ENCODE data around the gene TRERF1.

DNA sequence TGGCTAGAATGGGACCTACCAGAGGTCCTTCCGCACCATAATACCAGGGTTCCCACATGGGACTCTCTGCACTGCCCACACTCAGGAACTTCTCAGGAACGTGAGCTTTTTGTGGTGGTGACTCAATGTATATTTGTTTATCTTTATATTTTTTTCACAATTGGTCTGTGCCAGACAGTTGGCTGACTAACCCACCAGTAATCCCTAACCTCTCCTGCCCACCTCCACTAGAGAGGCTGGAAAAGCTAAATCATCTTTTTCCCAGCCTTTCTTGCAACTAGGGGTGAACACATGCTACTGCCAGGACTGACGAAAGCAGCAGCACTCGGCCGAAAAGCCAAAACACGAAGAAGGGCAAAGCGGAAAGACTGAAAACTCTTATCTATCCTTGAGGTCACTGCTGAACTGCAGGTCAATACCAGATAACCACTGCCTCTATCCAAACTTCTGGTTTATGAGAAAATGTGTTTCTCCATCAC lies 112.9 kb downstream of the TRERF1 start:
- TF ChIP-seq CTCF (IDR thresholded peaks at IDR 0.05 in 4 of 5, conservative IDR thresholded peaks at IDR 0.05 in 1 of 5), result no peak
- no peak for TF ChIP-seq POLR2A (IDR thresholded peaks at IDR 0.05)

All from gastrocnemius medialis (tissue), 4 donors.